Fibroblast of lung (primary cell): ENCODE data around the gene DYSF. TPM values are rescaled to one million over a fixed set of nuclear protein-coding genes. Genes with fewer than 3 reads are reported as not detected.

Experiments used
- DNase-seq, 2 donors: peaks; one replicate each; pipeline versions ENCODE4 v3.0.0 to v3.0.0-alpha.2; 2010; ENCODE audit warnings: low read depth in 2 of 2
- H2AFZ ChIP-seq: 2 replicates; pipeline ENCODE4 v1.5.1; 2012; ENCODE audit warnings: low read length, control low read depth, inconsistent platforms
- H3K27ac ChIP-seq: 2 replicates; pipeline ENCODE4 v1.5.1; 2011; ENCODE audit warnings: low read length, control low read depth; ENCODE audit not compliant: insufficient read depth
- H3K27me3 ChIP-seq: 2 replicates; pipeline ENCODE4 v1.5.1; 2011; ENCODE audit warnings: mild to moderate bottlenecking, low read length; ENCODE audit not compliant: control insufficient read depth, insufficient read depth
- H3K36me3 ChIP-seq: 2 replicates; pipeline ENCODE4 v1.5.1; 2011; ENCODE audit warnings: low read length; ENCODE audit not compliant: control insufficient read depth, insufficient read depth
- H3K4me1 ChIP-seq: 2 replicates; pipeline ENCODE4 v1.5.1; 2011; ENCODE audit warnings: low read length; ENCODE audit not compliant: control insufficient read depth, insufficient read depth; ENCODE audit errors: extremely low read depth
- H3K4me2 ChIP-seq: 2 replicates; pipeline ENCODE4 v1.5.1; 2011; ENCODE audit warnings: low read length, control low read depth; ENCODE audit not compliant: insufficient read depth; ENCODE audit errors: extremely low read depth
- H3K4me3 ChIP-seq, 4 experiments: fragments of 200-600 bp in 1 of 4; sonication (generic) in 1 of 4; replicated peaks in 1 of 4; 2 replicates each; pipeline ENCODE4 v1.5.1; 2011 to 2016; ENCODE audit warnings: low read length in 4 of 4, low read depth in 3 of 4, mild to moderate bottlenecking in 3 of 4, control low read depth in 2 of 4, inconsistent platforms in 1 of 4, mixed read lengths in 1 of 4; ENCODE audit not compliant: insufficient read depth in 1 of 4; ENCODE audit errors: control extremely low read depth in 1 of 4
- H3K79me2 ChIP-seq: 2 replicates; pipeline ENCODE4 v1.5.1; 2012; ENCODE audit warnings: mild to moderate bottlenecking, low read length, inconsistent platforms; ENCODE audit not compliant: control insufficient read depth, insufficient read depth
- H3K9ac ChIP-seq: 2 replicates; pipeline ENCODE4 v1.5.1; 2011; ENCODE audit warnings: mild to moderate bottlenecking, low read length, control low read depth; ENCODE audit not compliant: insufficient read depth
- H3K9me3 ChIP-seq: 2 replicates; pipeline ENCODE4 v1.5.1; 2012; ENCODE audit warnings: low read depth, low read length; ENCODE audit not compliant: control insufficient read depth, insufficient read depth
- H4K20me1 ChIP-seq: 2 replicates; pipeline ENCODE4 v1.5.1; 2011; ENCODE audit warnings: low read length; ENCODE audit not compliant: control insufficient read depth, insufficient read depth; ENCODE audit errors: extremely low read depth
- CTCF ChIP-seq, 2 donors: IDR thresholded peaks in 1 of 2; conservative IDR thresholded peaks in 1 of 2; 1 replicate in 1 of 2; 2 replicates in 1 of 2; pipeline ENCODE4 v1.5.1; 2011 to 2012; ENCODE audit warnings: low read length in 2 of 2, control low read depth in 1 of 2, inconsistent platforms in 1 of 2, low read depth in 1 of 2, mild to moderate bottlenecking in 1 of 2
- EZH2 ChIP-seq: IDR thresholded peaks from 2 replicates; pipeline ENCODE4 v1.5.1; 2012; ENCODE audit warnings: low read length, control low read depth, mild to moderate bottlenecking; ENCODE audit errors: missing control alignments
- polyA plus RNA-seq, 2 donors: library from polyadenylated mRNA; depleted of rRNA in 1 of 2; stranded (reverse) in 1 of 2; unstranded in 1 of 2; fragments of >200 nt; gene quantifications; 2 replicates each; pipeline ENCODE4 v1.2.1, GENCODE V29; 2011 to 2012; ENCODE audit warnings: missing spikeins in 1 of 2
- total RNA-seq: library from RNA; depleted of rRNA; stranded (reverse); fragments of >200 nt; gene quantifications from 2 replicates; pipeline ENCODE4 v1.2.1, GENCODE V29; 2014

DYSF gene
- total and polyA plus RNA-seq, 2 donors (not counting 1 experiment from before 2014, with no cell fraction given), result under 0.01 to 0.67 TPM

- DNase-seq, result no peak
- no peaks in the 10 kb centered on the region for H3K9me3 ChIP-seq
- H3K27me3 ChIP-seq, result peaks cover 24% of the 10 kb centered on the region
- H3K9ac ChIP-seq, result no peak overlapping the region
- H3K36me3 ChIP-seq, result no peaks in the 10 kb centered on the region
- no peak overlapping the region for H3K27ac ChIP-seq
- no peaks in the 10 kb centered on the region for H3K79me2 ChIP-seq
- H4K20me1 ChIP-seq, result no peaks in the 10 kb centered on the region
- no peak overlapping the region for H3K4me3 ChIP-seq
- TF ChIP-seq CTCF (conservative IDR thresholded peaks at IDR 0.05 in 1 of 2, IDR thresholded peaks at IDR 0.05 in 1 of 2; ENCODE audit: low read depth in 1 of 2, low read length in 2 of 2) (no peak), EZH2 (no peak)
- H2AFZ ChIP-seq, result no peak overlapping the region
- H3K4me1 ChIP-seq, result no peaks in the 10 kb centered on the region
- H3K4me2 ChIP-seq, result no peak overlapping the region
Observed at GRCh38 chr2:71461304-71461671, 7.9 kb downstream of the DYSF start.

GRCh38 chr2:71462056-71462605 lies 8.8 kb downstream of the DYSF start:
- Histone ChIP-seq H4K20me1 (no peaks in the 10 kb centered on the region), H3K4me3 (no peak overlapping the region), H3K4me2 (no peak overlapping the region), H3K27me3 (peaks cover 29% of the 10 kb centered on the region), H2AFZ (no peak overlapping the region), H3K9me3 (no peaks in the 10 kb centered on the region), H3K36me3 (no peaks in the 10 kb centered on the region), H3K27ac (no peak overlapping the region), H3K9ac (no peak overlapping the region), H3K4me1 (no peaks in the 10 kb centered on the region), H3K79me2 (no peaks in the 10 kb centered on the region)
- DNase-seq, result no peak
- TF ChIP-seq EZH2, result no peak
- TF ChIP-seq CTCF (conservative IDR thresholded peaks at IDR 0.05 in 1 of 2, IDR thresholded peaks at IDR 0.05 in 1 of 2; ENCODE audit: low read depth in 1 of 2, low read length in 2 of 2), result no peak

- H3K4me1 ChIP-seq, result no peaks in the 10 kb centered on the region
- no peak for DNase-seq
- H3K27ac ChIP-seq, result no peak overlapping the region
- no peak overlapping the region for H3K4me2 ChIP-seq
- peaks cover 29% of the 10 kb centered on the region for H3K27me3 ChIP-seq
- no peaks in the 10 kb centered on the region for H3K79me2 ChIP-seq
- TF ChIP-seq EZH2 (no peak), CTCF (conservative IDR thresholded peaks at IDR 0.05 in 1 of 2, IDR thresholded peaks at IDR 0.05 in 1 of 2; ENCODE audit: low read depth in 1 of 2, low read length in 2 of 2) (no peak)
- H2AFZ ChIP-seq, result no peak overlapping the region
- no peaks in the 10 kb centered on the region for H3K9me3 ChIP-seq
- no peak overlapping the region for H3K9ac ChIP-seq
- no peaks in the 10 kb centered on the region for H3K36me3 ChIP-seq
- no peaks in the 10 kb centered on the region for H4K20me1 ChIP-seq
- no peak overlapping the region for H3K4me3 ChIP-seq
Observed at GRCh38 chr2:71462641-71463341, 9.4 kb downstream of the DYSF start.
